CD4-positive, CD25-positive, alpha-beta regulatory T cell (primary cell): ENCODE results near the gene MRPL55. TPM values are rescaled to one million over a fixed set of nuclear protein-coding genes. Genes with fewer than 3 reads are reported as not detected.
A peak's percentile ranks its signal among the peaks of the same experiment; 100 is the strongest.

Source experiments
- ATAC-seq, 2 donors: fragments of 150-1000 bp; cut with Tn5 transposase; one replicate each; pipeline ENCODE4 v1.10.0; 2021; ENCODE audit warnings: low read depth in 2 of 2, moderate number of reproducible peaks in 2 of 2, moderate library complexity in 1 of 2
- DNase-seq, 3 donors: peaks; one replicate each; pipeline versions ENCODE4 v3.0.0 to v3.0.0-alpha.2; 2012 to 2022; ENCODE audit warnings: mixed read lengths in 1 of 3
- H3K27ac ChIP-seq: one replicate; pipeline ENCODE4 v1.7.0; 2013; ENCODE audit warnings: mild to moderate bottlenecking, low read length; ENCODE audit not compliant: insufficient read depth, poor library complexity, severe bottlenecking
- H3K27me3 ChIP-seq: one replicate; pipeline ENCODE4 v1.7.0; 2013; ENCODE audit warnings: low read length; ENCODE audit not compliant: control insufficient read depth, insufficient read depth
- H3K36me3 ChIP-seq: one replicate; pipeline ENCODE4 v1.7.0; 2013; ENCODE audit warnings: mild to moderate bottlenecking, low read length, moderate library complexity; ENCODE audit not compliant: control insufficient read depth, insufficient read depth
- H3K4me1 ChIP-seq: 2 replicates; pipeline ENCODE4 v1.7.0; 2013; ENCODE audit warnings: mild to moderate bottlenecking, low read length; ENCODE audit not compliant: insufficient read depth, control insufficient read depth, poor library complexity, severe bottlenecking
- H3K4me3 ChIP-seq: one replicate; pipeline ENCODE4 v1.7.0; 2013; ENCODE audit warnings: low read depth, mild to moderate bottlenecking, low read length, moderate library complexity
- H3K9me3 ChIP-seq, 2 experiments: 1 replicate in 1 of 2; 2 replicates in 1 of 2; pipeline ENCODE4 v1.7.0; 2013; ENCODE audit warnings: low read length in 2 of 2, mild to moderate bottlenecking in 1 of 2, moderate library complexity in 1 of 2; ENCODE audit not compliant: control insufficient read depth in 2 of 2
- H3K27ac Mint-ChIP-seq, 3 donors: one replicate each; pipeline ENCODE4 v1.8.0; 2020 to 2022; ENCODE audit warnings: mild to moderate bottlenecking in 3 of 3, mixed read lengths in 3 of 3, moderate library complexity in 2 of 3
- H3K27me3 Mint-ChIP-seq: one replicate; pipeline ENCODE4 v1.8.0; 2022; ENCODE audit warnings: mild to moderate bottlenecking, mixed read lengths
- H3K36me3 Mint-ChIP-seq: one replicate; pipeline ENCODE4 v1.8.0; 2020; ENCODE audit warnings: mixed read lengths
- H3K4me1 Mint-ChIP-seq, 4 donors: one replicate each; pipeline ENCODE4 v1.8.0; 2020 to 2022; ENCODE audit warnings: mixed read lengths in 4 of 4, mild to moderate bottlenecking in 1 of 4
- H3K4me3 Mint-ChIP-seq, 4 donors: one replicate each; pipeline ENCODE4 v1.8.0; 2020 to 2022; ENCODE audit warnings: mild to moderate bottlenecking in 4 of 4, mixed read lengths in 4 of 4, moderate library complexity in 3 of 4
- H3K9me3 Mint-ChIP-seq, 7 donors: one replicate each; pipeline ENCODE4 v1.8.0; 2020 to 2022; ENCODE audit warnings: mixed read lengths in 7 of 7, mild to moderate bottlenecking in 3 of 7, moderate library complexity in 2 of 7
- polyA plus RNA-seq, 4 donors: library from polyadenylated mRNA; unstranded; fragments of 300-500 nt; fragmentation: Illumina TruSeq; gene quantifications; one replicate each; pipeline ENCODE4 v1.2.3, GENCODE V29; 2021
- total RNA-seq: library from RNA; stranded (reverse); gene quantifications from one replicate; pipeline ENCODE4 v1.2.3, GENCODE V29; 2022

The MRPL55 gene
- total and polyA plus RNA-seq, 5 donors from 2014 or later: 62.5 to 163 (median 134) TPM

GRCh38 chr1:228077565-228078330, 31.4 kb downstream of the MRPL55 start:
- Mint-ChIP-seq H3K36me3 (no peaks in the 10 kb centered on the region), H3K9me3 (no peaks in the 10 kb centered on the region), H3K4me3 (no peak overlapping the region), H3K27ac (peak overlapping the region in 2 of 3 donors; percentile 14 to 68), H3K4me1 (peaks cover 0 to 34% (median 11%) of the 10 kb centered on the region in 4 donors), H3K27me3 (no peaks in the 10 kb centered on the region)
- no peaks in the 10 kb centered on the region for H3K9me3 ChIP-seq
- H3K4me3 ChIP-seq: no peak overlapping the region
- H3K27ac ChIP-seq: no peak overlapping the region
- no peaks in the 10 kb centered on the region for H3K36me3 ChIP-seq
- DNase-seq (no peak), ATAC-seq (no peak)
- H3K4me1 ChIP-seq: peaks cover 14% of the 10 kb centered on the region
- H3K27me3 ChIP-seq: no peaks in the 10 kb centered on the region

- Mint-ChIP-seq H3K4me1 (peaks cover 0 to 37% (median 12%) of the 10 kb centered on the region in 4 donors), H3K9me3 (no peaks in the 10 kb centered on the region), H3K36me3 (no peaks in the 10 kb centered on the region), H3K27ac (peak overlapping the region in 1 of 3 donors; percentile 68), H3K4me3 (no peak overlapping the region), H3K27me3 (no peaks in the 10 kb centered on the region)
- no peak overlapping the region for H3K4me3 ChIP-seq
- H3K27me3 ChIP-seq: no peaks in the 10 kb centered on the region
- ATAC-seq: no peak
- DNase-seq: no peak
- H3K4me1 ChIP-seq: peaks cover 12% of the 10 kb centered on the region
- no peaks in the 10 kb centered on the region for H3K36me3 ChIP-seq
- H3K9me3 ChIP-seq: no peaks in the 10 kb centered on the region
- no peak overlapping the region for H3K27ac ChIP-seq
These were observed 32.2 kb downstream of the MRPL55 start for GRCh38 chr1:228076796-228077430.

GRCh38 chr1:228075801-228076271, 33.3 kb downstream of the MRPL55 start:
- no peak overlapping the region for H3K27ac Mint-ChIP-seq

GRCh38 chr1:228074954-228075730, 34.0 kb downstream of the MRPL55 start:
- Mint-ChIP-seq H3K4me1 (peaks cover 0 to 28% (median 12%) of the 10 kb centered on the region in 4 donors), H3K36me3 (no peaks in the 10 kb centered on the region), H3K9me3 (no peaks in the 10 kb centered on the region), H3K4me3 (no peak overlapping the region), H3K27me3 (no peaks in the 10 kb centered on the region), H3K27ac (no peak overlapping the region)
- Histone ChIP-seq H3K9me3 (no peaks in the 10 kb centered on the region), H3K4me3 (no peak overlapping the region), H3K27ac (no peak overlapping the region), H3K36me3 (no peaks in the 10 kb centered on the region), H3K4me1 (no peaks in the 10 kb centered on the region), H3K27me3 (no peaks in the 10 kb centered on the region)
- ATAC-seq (no peak), DNase-seq (no peak)

More at GRCh38 chr1:228075801-228076271, 33.3 kb downstream of the MRPL55 start:
- Histone ChIP-seq H3K27ac (no peak overlapping the region), H3K36me3 (no peaks in the 10 kb centered on the region), H3K4me3 (no peak overlapping the region), H3K9me3 (no peaks in the 10 kb centered on the region), H3K4me1 (peaks cover 2% of the 10 kb centered on the region), H3K27me3 (no peaks in the 10 kb centered on the region)
- H3K9me3 Mint-ChIP-seq: no peaks in the 10 kb centered on the region
- H3K4me1 Mint-ChIP-seq: peaks cover 0 to 30% (median 12%) of the 10 kb centered on the region in 4 donors
- H3K36me3 Mint-ChIP-seq: no peaks in the 10 kb centered on the region
- DNase-seq (no peak), ATAC-seq (no peak)
- H3K4me3 Mint-ChIP-seq: no peak overlapping the region
- no peaks in the 10 kb centered on the region for H3K27me3 Mint-ChIP-seq

- no peak overlapping the region for H3K27ac Mint-ChIP-seq
- H3K27me3 ChIP-seq: no peaks in the 10 kb centered on the region
- H3K27ac ChIP-seq: no peak overlapping the region
- no peaks in the 10 kb centered on the region for H3K4me1 ChIP-seq
- H3K4me3 Mint-ChIP-seq: no peak overlapping the region
- no peaks in the 10 kb centered on the region for H3K36me3 Mint-ChIP-seq
- no peak overlapping the region for H3K4me3 ChIP-seq
- H3K4me1 Mint-ChIP-seq: peaks cover 0 to 21% (median 11%) of the 10 kb centered on the region in 4 donors
- ATAC-seq: no peak
- no peak for DNase-seq
- H3K27me3 Mint-ChIP-seq: no peaks in the 10 kb centered on the region
- no peaks in the 10 kb centered on the region for H3K36me3 ChIP-seq
- H3K9me3 Mint-ChIP-seq: no peaks in the 10 kb centered on the region
- H3K9me3 ChIP-seq: no peaks in the 10 kb centered on the region
These were observed 35.1 kb downstream of the MRPL55 start for GRCh38 chr1:228073857-228074545.

- Mint-ChIP-seq H3K4me3 (no peak overlapping the region), H3K36me3 (no peaks in the 10 kb centered on the region), H3K27ac (no peak overlapping the region), H3K9me3 (no peaks in the 10 kb centered on the region), H3K4me1 (peaks cover 0 to 17% (median 8%) of the 10 kb centered on the region in 4 donors), H3K27me3 (no peaks in the 10 kb centered on the region)
- DNase-seq (no peak), ATAC-seq (no peak)
- H3K27ac ChIP-seq: no peak overlapping the region
- H3K4me1 ChIP-seq: no peaks in the 10 kb centered on the region
- no peaks in the 10 kb centered on the region for H3K27me3 ChIP-seq
- H3K4me3 ChIP-seq: no peak overlapping the region
- H3K36me3 ChIP-seq: no peaks in the 10 kb centered on the region
- H3K9me3 ChIP-seq: no peaks in the 10 kb centered on the region
These were observed 35.8 kb downstream of the MRPL55 start for GRCh38 chr1:228073061-228073856.

GRCh38 chr1:228072658-228073043, 36.4 kb downstream of the MRPL55 start:
- DNase-seq (no peak), ATAC-seq (no peak)
- Mint-ChIP-seq H3K36me3 (no peaks in the 10 kb centered on the region), H3K9me3 (no peaks in the 10 kb centered on the region), H3K27me3 (no peaks in the 10 kb centered on the region), H3K4me1 (peaks cover 0 to 17% (median 8%) of the 10 kb centered on the region in 4 donors), H3K27ac (no peak overlapping the region), H3K4me3 (no peak overlapping the region)
- H3K4me3 ChIP-seq: no peak overlapping the region
- no peaks in the 10 kb centered on the region for H3K4me1 ChIP-seq
- H3K9me3 ChIP-seq: no peaks in the 10 kb centered on the region
- H3K27me3 ChIP-seq: no peaks in the 10 kb centered on the region
- no peaks in the 10 kb centered on the region for H3K36me3 ChIP-seq
- no peak overlapping the region for H3K27ac ChIP-seq
